GM18907 (cell line): ENCODE data around the gene TXNDC8.
A peak's percentile ranks its signal among the peaks of the same experiment; 100 is the strongest.
"Not testable (repeated sequence)": the region's sequence is repeated elsewhere in the genome, so short reads cannot be mapped to it uniquely, and the experiment has no call there.

ENCODE experiments used
- ATAC-seq: cut with Tn5 transposase; IDR thresholded peaks from one replicate; pipeline ENCODE4 v1.9.1; 2021; ENCODE audit warnings: mild to moderate bottlenecking, moderate library complexity; ENCODE audit not compliant: unreplicated experiment

Gene TXNDC8

GRCh38 chr9:110337727-110338126 is at the start of gene TXNDC8:
Gene TXNDC8 (minus strand): TSS chr9:110337863.
- ATAC-seq = no peak

GRCh38 chr9:110383491-110383890 is 45.8 kb upstream of the TXNDC8 start:
- ATAC-seq = no peak

DNA sequence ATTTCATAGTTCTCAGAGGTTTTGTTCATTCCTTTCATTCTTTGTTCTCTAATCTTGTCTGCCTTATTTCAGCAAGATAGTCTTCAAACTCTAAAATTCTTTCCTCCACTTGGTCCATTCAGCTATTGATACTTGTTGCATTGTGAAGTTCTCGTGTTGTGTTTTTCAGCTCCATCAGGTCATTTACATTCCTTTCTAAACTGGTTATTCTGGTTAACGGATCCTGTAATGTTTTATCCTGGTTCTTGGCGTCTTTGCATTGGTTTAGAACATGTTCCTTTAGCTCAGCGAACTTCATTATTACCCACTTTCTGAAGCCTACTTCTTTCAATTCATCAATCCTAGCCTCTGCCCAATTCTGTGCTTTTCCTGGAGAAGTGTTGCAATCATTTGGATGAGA is 45.1 kb upstream of the TXNDC8 start:
- no peak for ATAC-seq

DNA sequence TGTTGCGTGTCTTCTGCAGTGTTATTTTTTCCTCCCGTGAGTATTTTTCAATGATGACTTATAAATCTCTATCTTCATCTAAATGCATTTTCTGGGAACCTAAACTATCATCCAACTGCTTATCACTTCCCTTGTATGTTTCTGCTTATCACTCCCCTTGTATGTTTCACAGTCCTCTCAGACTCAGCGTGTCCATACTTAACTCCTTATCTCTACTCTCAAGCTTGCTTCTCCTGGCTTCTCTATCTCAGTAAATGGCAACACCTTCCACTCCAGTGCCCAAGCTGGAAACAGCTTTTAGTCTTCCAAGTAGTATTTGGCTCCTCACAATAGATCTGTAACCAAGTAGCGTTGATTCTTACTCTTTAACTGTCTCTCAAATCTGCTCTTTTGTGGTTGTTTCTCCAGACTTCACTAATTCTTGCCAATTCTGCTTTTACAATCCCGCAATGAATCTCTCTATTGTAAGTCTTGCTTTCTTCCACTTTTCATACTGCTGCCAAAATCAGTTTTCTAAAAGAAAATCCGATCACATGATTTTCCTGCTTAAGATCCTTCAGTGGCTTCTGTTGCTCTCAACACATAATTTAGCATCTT is 33.8 kb upstream of the TXNDC8 start:
- no peak for ATAC-seq

DNA sequence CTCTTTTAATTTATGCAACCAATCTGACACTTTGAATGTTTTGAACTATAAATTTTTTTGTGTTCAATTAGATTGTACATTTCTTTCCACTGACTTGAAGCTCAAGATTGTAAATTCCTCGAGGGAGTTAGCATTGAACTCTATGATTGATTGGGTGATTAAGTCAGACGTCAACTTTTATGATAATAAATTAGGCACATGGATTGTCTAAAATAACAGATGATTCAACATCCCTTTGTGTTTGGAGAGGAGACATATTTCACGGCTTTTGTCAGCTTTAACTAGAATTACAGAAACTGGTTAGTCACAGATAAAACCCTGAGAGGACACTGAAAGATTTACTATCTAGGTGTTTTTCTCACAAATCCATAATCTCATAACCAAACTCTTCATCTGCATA is 32.7 kb upstream of the TXNDC8 start:
- no peak for ATAC-seq

GRCh38 chr9:110364451-110364850 is 26.8 kb upstream of the TXNDC8 start:
- ATAC-seq = no peak

- not testable (repeated sequence) for ATAC-seq
Measured at GRCh38 chr9:110358992-110359391, 21.3 kb upstream of the TXNDC8 start.

DNA sequence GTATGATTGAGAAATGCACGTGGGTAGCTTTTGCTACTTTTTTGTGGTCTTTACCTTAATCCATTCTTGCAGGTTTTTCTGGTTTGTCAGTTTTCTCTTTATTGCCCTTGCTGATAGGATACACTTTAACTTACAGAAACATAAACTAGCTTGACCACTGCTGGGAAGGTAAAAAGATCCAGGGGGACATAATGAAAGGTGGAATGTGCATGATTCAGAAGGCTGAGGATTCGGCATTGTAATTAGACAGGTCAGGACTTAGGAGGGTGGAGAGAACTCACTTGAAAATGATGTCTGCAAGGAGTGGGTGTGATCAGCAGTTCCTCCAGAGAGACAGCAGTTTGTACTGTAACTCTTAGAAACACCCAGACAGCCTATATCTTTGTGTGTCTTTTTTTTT is 19.8 kb upstream of the TXNDC8 start:
- no peak for ATAC-seq

DNA sequence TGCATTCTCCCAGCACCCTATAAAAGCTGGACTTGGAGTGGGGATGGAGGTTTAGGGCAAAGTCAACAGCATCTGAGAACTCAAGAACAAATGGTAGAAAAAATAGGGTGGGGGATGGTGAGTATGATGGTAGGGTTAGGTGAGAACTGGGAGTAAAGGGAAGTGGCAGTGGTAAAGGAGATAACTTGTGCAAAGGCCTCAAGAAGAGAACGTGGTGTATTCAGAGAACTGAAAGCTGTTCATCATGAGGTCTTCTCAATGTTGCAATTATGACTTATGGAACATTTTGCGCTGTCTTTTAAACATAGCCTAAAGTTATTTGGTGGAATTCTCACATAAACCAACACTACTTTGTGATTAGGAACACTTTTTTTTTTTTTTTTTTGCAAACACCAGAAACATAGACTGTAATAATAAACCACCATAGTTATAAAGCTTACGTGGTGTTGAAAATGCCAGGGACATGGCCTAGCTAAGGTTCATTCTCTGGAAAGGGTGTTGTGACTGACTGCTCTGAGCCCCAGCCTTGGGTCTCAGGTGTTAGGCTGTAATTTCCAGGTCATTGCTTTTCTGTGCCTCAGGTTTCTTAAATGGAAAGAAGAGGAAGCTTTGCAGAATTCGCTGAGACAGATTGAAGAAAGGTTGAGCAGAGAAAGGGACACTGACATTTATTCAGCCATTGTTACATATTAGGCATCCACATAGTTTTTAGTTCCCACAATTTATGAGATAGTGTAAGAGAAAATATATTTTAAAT is 19.2 kb upstream of the TXNDC8 start:
- ATAC-seq = no peak

DNA sequence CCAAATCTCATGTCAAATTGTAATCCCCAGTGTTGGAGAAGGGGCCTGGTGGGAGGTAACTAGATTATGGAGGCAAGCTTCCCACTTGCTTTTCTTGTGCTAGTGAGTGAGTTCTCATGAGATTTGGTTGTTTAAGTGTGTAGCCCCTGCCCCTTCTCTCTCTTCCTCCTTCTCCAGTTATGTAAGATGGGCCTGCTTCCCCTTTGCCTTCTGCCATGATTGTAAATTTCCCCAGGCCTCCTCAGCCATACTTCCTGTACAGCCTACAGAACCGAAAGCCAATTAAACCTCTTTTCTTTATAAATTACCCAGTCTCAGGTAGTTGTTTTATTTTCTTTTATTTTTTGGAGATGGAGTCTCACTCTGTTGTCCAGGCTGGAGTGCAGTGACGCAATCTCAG is 18.2 kb upstream of the TXNDC8 start:
- ATAC-seq = no peak

- ATAC-seq = no peak
Measured at GRCh38 chr9:110351009-110351467, 13.4 kb upstream of the TXNDC8 start.

GRCh38 chr9:110346325-110346724 is 8.7 kb upstream of the TXNDC8 start:
- no peak for ATAC-seq

DNA sequence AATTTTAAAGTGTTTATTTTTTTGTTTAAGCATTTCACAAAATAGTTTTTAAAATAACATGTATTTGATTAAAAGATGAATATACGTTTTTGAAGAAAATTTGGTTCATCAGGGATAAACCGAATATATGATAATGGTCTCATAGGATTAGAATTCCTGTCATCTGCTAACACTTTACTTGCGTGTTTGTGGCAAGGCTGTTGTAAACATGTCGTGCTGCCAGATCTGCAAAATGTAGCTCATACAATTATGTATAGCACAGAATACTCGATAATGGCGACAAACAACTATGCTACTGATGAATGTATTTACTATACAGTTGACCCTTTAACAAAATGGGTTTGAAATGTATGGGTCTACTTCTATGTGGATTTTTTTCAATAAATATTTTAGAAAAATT is 7.2 kb upstream of the TXNDC8 start:
- no peak for ATAC-seq

GRCh38 chr9:110343551-110343950 is 5.9 kb upstream of the TXNDC8 start:
- ATAC-seq = no peak

GRCh38 chr9:110340306-110340705 is 2.6 kb upstream of the TXNDC8 start:
- no peak for ATAC-seq

DNA sequence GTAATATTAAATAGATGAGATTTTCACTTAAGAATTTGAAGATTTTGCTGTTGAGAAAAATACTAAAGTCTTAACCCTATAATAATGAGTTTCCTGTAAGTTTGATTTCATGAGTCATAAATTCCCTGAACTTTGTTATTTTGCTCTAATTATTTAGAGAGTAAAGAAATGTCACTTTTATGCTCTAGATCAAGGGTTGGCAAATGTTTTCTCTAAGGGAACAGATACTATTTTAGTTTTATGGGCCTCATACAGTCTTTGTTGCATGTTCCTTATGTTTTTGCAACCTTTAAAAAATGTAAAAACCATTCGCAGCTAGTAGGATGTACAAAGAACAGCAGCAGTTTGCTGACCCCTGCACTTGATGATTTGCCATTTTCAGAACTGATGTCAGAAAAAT is 480 bp upstream of the TXNDC8 start:
- ATAC-seq = no peak

DNA sequence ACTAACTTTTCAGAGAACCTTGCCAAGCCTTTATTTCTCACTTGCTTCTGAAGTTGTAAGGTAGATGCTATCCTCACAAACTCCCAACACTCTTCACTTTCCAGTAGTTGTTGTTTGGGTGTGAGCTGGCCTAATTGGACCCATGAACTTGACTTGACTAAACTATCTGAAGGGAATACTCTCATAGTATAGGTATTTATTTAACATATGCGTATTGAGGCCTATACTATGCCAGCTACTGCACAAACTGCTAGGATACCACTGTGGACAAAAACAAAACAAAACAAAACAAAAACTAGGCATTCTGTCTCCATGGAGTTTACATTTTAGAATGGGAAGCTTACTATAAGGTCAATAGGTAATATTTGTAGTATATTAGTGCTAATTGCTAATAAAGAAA is 1.3 kb downstream of the TXNDC8 start:
- no peak for ATAC-seq

DNA sequence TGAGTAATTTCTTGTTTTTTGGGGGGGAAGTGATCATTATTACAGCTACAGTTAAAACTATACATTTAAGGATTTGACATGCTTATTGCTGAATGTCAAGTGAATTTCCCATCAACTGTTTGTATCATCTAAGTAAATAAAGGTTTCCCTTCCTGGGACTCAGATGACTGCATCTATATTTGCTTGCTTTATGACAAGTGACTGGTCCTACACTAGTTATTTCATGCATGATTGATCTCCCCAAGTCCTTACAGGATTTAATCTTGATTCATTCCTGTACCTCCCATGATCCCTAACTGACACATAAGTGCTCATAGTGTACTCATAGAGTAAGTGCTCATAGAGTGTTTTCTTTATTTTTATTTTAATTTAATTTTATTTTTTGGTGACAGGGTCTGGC is 2.8 kb downstream of the TXNDC8 start:
- ATAC-seq = no peak

GRCh38 chr9:110334183-110334582 is 3.5 kb downstream of the TXNDC8 start:
- ATAC-seq = peak; percentile 61

- no peak for ATAC-seq
Measured at GRCh38 chr9:110332766-110333165, 4.9 kb downstream of the TXNDC8 start.

GRCh38 chr9:110330484-110331105 is 7.1 kb downstream of the TXNDC8 start:
- ATAC-seq = no peak

- ATAC-seq = no peak
Measured at GRCh38 chr9:110329639-110330230, 7.9 kb downstream of the TXNDC8 start.
